Left cardiac atrium (tissue), 4 donors: Measurements from ENCODE around the gene MRAP. TPM values are rescaled to one million over a fixed set of nuclear protein-coding genes. Genes with fewer than 3 reads are reported as not detected.
"Not testable (repeated sequence)": the region's sequence is repeated elsewhere in the genome, so short reads cannot be mapped to it uniquely, and the experiment has no call there.

Source experiments
- ATAC-seq, 2 donors: fragments of 200-7000 bp; cut with Tn5 transposase; one replicate each; pipeline ENCODE4 v1.9.1; 2020; ENCODE audit warnings: mild to moderate bottlenecking in 2 of 2, moderate library complexity in 2 of 2
- DNase-seq: peaks from one replicate; pipeline ENCODE4 v3.0.0-alpha.2; 2020
- intact Hi-C, 2 donors: fragments of 100-400 bp; cut with DNase I; formaldehyde crosslinking; loops; one replicate each; pipeline versions ENCODE4 v1.14.1 to v1.15.1; 2022 to 2023
- long read RNA-seq: library from polyadenylated mRNA; unstranded; transcript quantifications from one replicate; pipeline ENCODE4 v2.0.0, GENCODE V29; 2021
- total RNA-seq, 2 donors: library from RNA; stranded (reverse); fragmentation: NEBNext Ultra II Directional; extraction: Animal tissue kit (Norgen Biotek cat#: 25700); gene quantifications; one replicate each; pipeline ENCODE4 v1.2.1, GENCODE V29; 2021
- donor health status: DM: no; HTN: yes; CAD: no.
- donor health status: DM: no; HTN: yes; CAD: no; lungs with severe emphysema.
- donor health status: DM: yes; HTN: yes; CAD: no.
- donor health status: Dilated cardiomyopathy.

The MRAP gene
- 10 to 100 TPM; 15.0 to 22.3 TPM for total RNA-seq
- long read RNA-seq, result 0 reads

GRCh38 chr21:32298658-32299081 lies at the start of gene MRAP:
Gene MRAP (plus strand): TSS chr21:32298855. CDS start chr21:32298972, 117 bp downstream.
- DNase-seq (no peak), ATAC-seq (peak in 1 of 2 donors; percentile 85)
- intact Hi-C loops, result no loop called here

GRCh38 chr21:32249511-32250280 lies 49.0 kb upstream of the MRAP start:
- no peak for ATAC-seq
- intact Hi-C loops, result no loop called here

GRCh38 chr21:32252136-32252535 lies 46.5 kb upstream of the MRAP start:
- intact Hi-C loops, result no loop called here
- ATAC-seq (no peak), DNase-seq (no peak)

More at GRCh38 chr21:32249511-32250280, 49.0 kb upstream of the MRAP start:
- DNase-seq, result no peak

- ATAC-seq (peak; percentile 78 to 79), DNase-seq (peak; percentile 43)
- intact Hi-C loops, result no loop called here
These were observed 45.4 kb upstream of the MRAP start for GRCh38 chr21:32253215-32253641.

GRCh38 chr21:32256251-32256650 lies 42.4 kb upstream of the MRAP start:
- DNase-seq, result no peak
- no peak for ATAC-seq
- intact Hi-C loops, result loop anchor here (5.0 kb wide), 5 partner anchors 164 to 474 kb away; no protein-coding TSS in a partner anchor

- peak; percentile 74 for DNase-seq
- intact Hi-C loops, result loop anchor here (5.0 kb wide), 5 partner anchors 165 to 475 kb away; no protein-coding TSS in a partner anchor
- peak; percentile 81 to 86 for ATAC-seq
These were observed 41.6 kb upstream of the MRAP start for GRCh38 chr21:32256873-32257620.

GRCh38 chr21:32257962-32258785 lies 40.5 kb upstream of the MRAP start:
- DNase-seq, result peak; percentile 71
- intact Hi-C loops, result loop anchor here (1.0 to 5.0 kb wide), 6 partner anchors 166 to 476 kb away; no protein-coding TSS in a partner anchor
- peak; percentile 82 to 83 for ATAC-seq

- not testable (repeated sequence) for ATAC-seq, DNase-seq
- intact Hi-C loops, result loop anchor here (1.0 to 5.0 kb wide), 6 partner anchors 166 to 476 kb away; no protein-coding TSS in a partner anchor
These were observed 39.9 kb upstream of the MRAP start for GRCh38 chr21:32258786-32259048.

- intact Hi-C loops, result no loop called here
- DNase-seq (no peak), ATAC-seq (no peak)
These were observed 38.5 kb upstream of the MRAP start for GRCh38 chr21:32260130-32260529.

GRCh38 chr21:32261929-32262328 lies 36.7 kb upstream of the MRAP start:
- ATAC-seq (no peak), DNase-seq (no peak)
- intact Hi-C loops, result no loop called here

- DNase-seq, intact Hi-C loops, ATAC-seq: not testable (repeated sequence)
These were observed 33.3 kb upstream of the MRAP start for GRCh38 chr21:32265321-32265720.

GRCh38 chr21:32270748-32271147 lies 27.9 kb upstream of the MRAP start:
- DNase-seq, result no peak
- ATAC-seq, result no peak
- intact Hi-C loops, result no loop called here

- no peak for ATAC-seq
- DNase-seq, result no peak
- intact Hi-C loops, result no loop called here
These were observed 22.0 kb upstream of the MRAP start for GRCh38 chr21:32276671-32277070.

GRCh38 chr21:32278103-32278502 lies 20.6 kb upstream of the MRAP start:
- DNase-seq (no peak), ATAC-seq (no peak)
- intact Hi-C loops, result no loop called here

GRCh38 chr21:32278518-32279376 lies 19.9 kb upstream of the MRAP start, which contains the start of gene MIS18A:
Gene MIS18A (minus strand): TSS chr21:32279049. CDS start chr21:32279014, 35 bp downstream.
- DNase-seq, result peak; percentile 95
- ATAC-seq, result peak; percentile 97 to 98
- intact Hi-C loops, result no loop called here

- DNase-seq, result no peak
- no peak for ATAC-seq
- intact Hi-C loops, result no loop called here
These were observed 19.3 kb upstream of the MRAP start for GRCh38 chr21:32279377-32279680.

- DNase-seq (no peak), ATAC-seq (no peak)
- intact Hi-C loops, result no loop called here
These were observed 17.1 kb upstream of the MRAP start for GRCh38 chr21:32281531-32281930.

- ATAC-seq (no peak), DNase-seq (no peak)
- intact Hi-C loops, result no loop called here
These were observed 15.7 kb upstream of the MRAP start for GRCh38 chr21:32282992-32283391.

GRCh38 chr21:32285476-32285875 lies 13.2 kb upstream of the MRAP start:
- intact Hi-C loops, result no loop called here
- ATAC-seq, result no peak
- DNase-seq, result no peak
